HEK293 (cell line): ENCODE results near the gene MOSMO.

Source experiments
- KLF8 ChIP-seq: fragments of 450-650 bp; formaldehyde crosslinking; IDR thresholded peaks from 2 replicates; pipeline ENCODE4 v1.5.1; 2016; ENCODE audit warnings: missing biosample characterization, missing genetic modification characterization
- WT1 ChIP-seq: fragments of 450-650 bp; formaldehyde crosslinking; IDR thresholded peaks from 2 replicates; pipeline ENCODE4 v1.5.1; 2016; ENCODE audit warnings: missing biosample characterization, missing genetic modification characterization
- ZNF155 ChIP-seq: fragments of 450-650 bp; formaldehyde crosslinking; IDR thresholded peaks from 2 replicates; pipeline ENCODE4 v1.5.1; 2016; ENCODE audit warnings: missing biosample characterization, missing genetic modification characterization
- ZNF792 ChIP-seq: fragments of 450-650 bp; formaldehyde crosslinking; IDR thresholded peaks from 2 replicates; pipeline ENCODE4 v1.5.1; 2016; ENCODE audit warnings: missing biosample characterization, missing genetic modification characterization

DNA sequence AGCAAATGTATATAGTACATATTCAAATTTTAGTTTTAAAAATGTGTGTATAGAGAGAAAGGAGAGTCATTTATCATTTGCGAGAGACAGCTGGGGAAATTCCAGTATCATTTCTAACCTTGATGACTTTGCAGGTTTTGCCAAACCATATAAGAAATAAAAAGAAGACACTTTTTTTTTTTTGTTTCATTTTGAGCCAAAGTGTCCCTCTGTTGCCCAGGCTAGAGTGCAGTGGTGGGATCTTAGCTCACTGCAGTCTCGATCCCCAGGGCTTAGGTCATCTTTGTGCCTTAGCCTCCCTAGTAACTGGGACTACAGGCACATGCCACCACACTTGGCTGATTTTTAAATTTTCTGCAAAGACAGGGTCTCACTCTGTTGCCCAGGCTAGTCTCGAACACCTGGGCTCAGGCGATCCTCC lies 46.0 kb downstream of the MOSMO start:
- no peak for TF ChIP-seq ZNF792 (tag by site-specific recombination)
- TF ChIP-seq WT1 (tag by site-specific recombination): no peak
- TF ChIP-seq ZNF155 (tag by site-specific recombination): no peak
- no peak for TF ChIP-seq KLF8
